Measurements from ENCODE around the gene YOD1.

Gene YOD1

DNA sequence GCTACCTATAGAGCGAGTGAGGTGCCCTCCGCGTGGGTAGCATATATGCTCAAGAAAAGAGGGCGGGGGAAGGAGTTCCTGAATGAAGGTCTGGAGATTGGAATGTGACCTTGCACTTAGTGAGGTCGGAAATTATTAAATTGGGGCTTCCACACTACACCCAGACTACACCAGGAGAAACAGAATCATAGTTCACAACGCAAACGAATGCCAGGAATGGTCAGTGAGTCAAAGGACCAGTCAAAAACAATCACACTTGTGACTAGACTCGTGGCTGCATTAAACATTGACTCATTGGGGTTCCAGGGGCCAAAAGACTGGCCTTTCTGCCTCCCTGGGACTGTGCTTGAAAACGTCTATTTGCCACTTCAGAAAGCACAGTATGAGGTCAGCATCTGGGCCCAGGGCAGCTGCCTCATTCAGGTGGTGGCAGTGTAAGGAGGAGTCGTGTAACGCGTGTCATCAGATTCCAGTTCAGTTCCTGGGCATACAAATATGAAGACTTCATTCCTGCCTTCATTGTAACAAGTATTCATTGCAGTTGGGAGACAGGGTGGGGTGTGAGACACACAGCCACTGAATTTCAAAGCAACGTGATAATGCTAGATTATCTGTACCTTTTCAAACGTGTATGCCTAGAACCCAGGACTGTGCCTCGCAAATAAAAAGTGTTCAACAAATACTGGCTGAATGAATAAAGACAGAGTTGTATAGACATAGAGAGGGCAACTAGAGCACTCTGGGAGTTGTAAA lies at the start of gene YOD1:
YOD1 (minus strand) TSS at position 18 of the 753 bp plus-strand sequence. CDS start 178 bp downstream, outside the sequence.
- no peak for DNase-seq

DNA sequence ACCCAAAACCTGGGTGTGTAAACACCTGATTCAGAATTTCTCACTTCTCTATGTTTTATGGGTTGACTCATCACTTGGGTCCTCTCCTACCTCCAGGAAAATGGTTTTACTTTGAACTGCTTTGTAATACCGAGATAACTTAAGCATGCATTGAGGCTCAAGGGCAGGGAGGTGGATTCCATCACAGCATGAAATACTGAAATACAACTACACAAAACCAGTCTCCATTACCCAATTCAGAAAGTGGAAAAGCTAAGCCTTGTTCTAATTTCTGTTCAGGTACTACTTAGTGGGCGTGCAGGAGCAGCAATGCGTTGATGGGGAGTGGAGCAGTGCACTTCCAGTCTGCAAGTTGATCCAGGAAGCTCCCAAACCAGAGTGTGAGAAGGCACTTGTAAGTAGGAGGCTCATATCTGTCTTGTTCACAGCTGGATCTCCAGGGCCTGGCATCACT lies 46.9 kb upstream of the YOD1 start:
- peak; percentile 5 for DNase-seq

DNA sequence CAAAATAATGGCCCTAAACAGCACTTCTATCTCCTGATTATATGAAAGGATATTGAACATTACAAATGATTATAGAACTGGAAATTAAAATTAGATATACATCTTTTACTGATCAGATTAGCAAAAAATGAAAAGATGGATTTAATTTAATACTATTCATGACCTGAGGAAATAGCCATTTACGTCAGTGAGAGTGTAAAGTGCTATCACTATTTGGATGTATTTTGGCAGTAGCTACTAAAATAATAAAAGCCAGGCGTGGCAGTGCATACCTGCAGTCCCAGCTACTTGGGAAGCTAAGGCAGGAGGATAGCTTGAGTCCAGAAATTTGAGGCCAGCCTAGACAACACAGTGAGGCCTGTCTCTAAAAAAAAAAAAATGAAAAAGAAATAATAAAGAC lies 42.9 kb upstream of the YOD1 start:
- DNase-seq, result no peak

- DNase-seq, result no peak
Measured at GRCh38 chr1:207091200-207091908, 40.3 kb upstream of the YOD1 start.

DNA sequence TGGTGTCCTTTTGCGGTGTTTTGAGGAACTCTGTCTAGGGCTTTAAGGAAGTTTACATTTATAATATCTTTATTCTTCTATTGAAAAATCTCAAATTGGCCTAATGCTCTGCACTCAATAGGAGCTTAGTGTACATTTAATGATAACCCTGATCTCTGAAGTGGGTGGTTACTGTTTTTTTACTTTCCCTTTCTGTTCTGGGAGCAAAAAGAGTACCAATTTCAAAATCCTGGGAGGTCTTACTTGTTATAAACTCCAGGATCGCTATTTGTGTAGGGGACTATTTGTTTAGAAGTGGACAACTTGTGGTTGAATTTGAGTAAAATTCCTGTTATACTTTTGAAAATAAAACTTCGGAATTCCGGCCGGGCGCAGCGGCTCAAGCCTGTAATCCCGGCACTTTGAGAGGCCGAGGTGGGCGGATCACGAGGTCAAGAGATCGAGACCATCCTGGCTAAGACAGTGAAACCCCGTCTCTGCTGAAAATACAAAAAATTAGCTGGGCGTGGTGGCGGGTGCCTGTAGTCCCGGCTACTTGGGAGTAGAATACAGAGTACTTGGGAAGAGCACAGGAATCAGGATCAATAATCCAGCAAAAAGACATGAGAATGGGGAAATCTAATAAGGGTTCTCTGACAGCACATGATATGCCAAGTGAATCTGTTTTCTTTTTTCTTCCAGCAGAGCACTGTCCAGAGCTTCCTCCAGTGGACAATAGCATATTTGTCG lies 38.8 kb upstream of the YOD1 start:
- no peak for DNase-seq

GRCh38 chr1:207088701-207089626 lies 38.0 kb upstream of the YOD1 start, which contains the start of gene C4BPB:
C4BPB (plus strand) TSS chr1:207088860; CDS start chr1:207089532, 672 bp downstream.
- DNase-seq, result no peak

GRCh38 chr1:207088161-207088560 lies 37.2 kb upstream of the YOD1 start:
- no peak for DNase-seq

- no peak for DNase-seq
Measured at GRCh38 chr1:207085887-207086286, 34.9 kb upstream of the YOD1 start.

DNA sequence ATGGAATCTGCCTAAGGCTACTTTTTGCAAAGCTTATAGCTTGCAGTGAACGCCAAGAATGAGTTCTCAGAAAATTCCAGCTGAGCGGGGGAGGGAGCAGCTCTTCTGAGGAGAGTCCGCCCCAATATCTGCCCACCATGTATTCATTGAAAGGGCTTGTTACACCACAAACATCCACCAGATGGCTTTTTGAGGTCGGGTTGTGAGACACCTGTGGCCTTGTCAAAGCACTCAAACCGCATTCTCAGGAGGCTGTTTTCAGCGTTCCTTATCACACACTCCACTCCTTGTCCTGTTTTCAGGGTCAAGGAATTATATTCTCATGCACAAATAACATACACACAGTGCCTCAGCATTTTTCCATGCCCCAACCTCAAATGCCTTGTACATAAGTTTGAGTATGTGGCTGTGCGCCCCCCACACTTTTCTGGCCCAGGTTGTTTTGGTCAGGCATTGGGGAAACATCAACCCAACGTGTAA lies 33.7 kb upstream of the YOD1 start:
- DNase-seq, result peak; percentile 25

- no peak for DNase-seq
Measured at GRCh38 chr1:207084232-207084631, 33.2 kb upstream of the YOD1 start.

GRCh38 chr1:207081806-207082205 lies 30.8 kb upstream of the YOD1 start:
- no peak for DNase-seq

- DNase-seq, result no peak
Measured at GRCh38 chr1:207081088-207081487, 30.1 kb upstream of the YOD1 start.

- no peak for DNase-seq
Measured at GRCh38 chr1:207079706-207080241, 28.8 kb upstream of the YOD1 start.

DNA sequence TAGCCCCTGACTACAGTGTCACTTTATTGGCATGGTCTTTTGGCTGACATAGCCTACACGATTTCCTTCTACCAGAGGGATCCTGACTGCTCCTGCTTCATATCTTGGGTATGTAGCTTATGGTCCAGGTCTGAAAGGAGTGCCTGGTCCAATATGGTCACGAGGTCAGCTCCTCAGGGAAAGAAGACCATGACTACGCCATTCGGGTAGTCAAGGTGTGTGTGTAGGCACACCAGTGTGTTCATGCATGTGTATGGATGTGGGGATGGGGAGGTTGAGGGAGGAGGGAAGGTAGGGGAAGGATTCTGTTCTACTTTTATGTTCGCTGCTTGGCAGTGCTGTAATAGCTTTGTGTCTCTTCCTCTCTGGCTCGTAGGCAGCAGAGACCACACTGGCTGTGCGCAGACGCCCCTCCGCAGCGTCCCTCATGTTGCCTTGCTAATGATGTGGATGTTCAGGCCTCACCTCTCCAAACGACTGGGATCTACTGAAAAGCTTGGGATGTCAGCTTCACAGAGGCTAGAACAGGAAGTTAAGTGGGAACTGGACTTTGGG lies 27.6 kb upstream of the YOD1 start:
- no peak for DNase-seq

- no peak for DNase-seq
Measured at GRCh38 chr1:207077470-207078377, 26.7 kb upstream of the YOD1 start.

GRCh38 chr1:207077012-207077411 lies 26.0 kb upstream of the YOD1 start:
- DNase-seq, result no peak

- no peak for DNase-seq
Measured at GRCh38 chr1:207076181-207076955, 25.4 kb upstream of the YOD1 start.

GRCh38 chr1:207073906-207074820 lies 23.2 kb upstream of the YOD1 start:
- DNase-seq, result no peak

DNA sequence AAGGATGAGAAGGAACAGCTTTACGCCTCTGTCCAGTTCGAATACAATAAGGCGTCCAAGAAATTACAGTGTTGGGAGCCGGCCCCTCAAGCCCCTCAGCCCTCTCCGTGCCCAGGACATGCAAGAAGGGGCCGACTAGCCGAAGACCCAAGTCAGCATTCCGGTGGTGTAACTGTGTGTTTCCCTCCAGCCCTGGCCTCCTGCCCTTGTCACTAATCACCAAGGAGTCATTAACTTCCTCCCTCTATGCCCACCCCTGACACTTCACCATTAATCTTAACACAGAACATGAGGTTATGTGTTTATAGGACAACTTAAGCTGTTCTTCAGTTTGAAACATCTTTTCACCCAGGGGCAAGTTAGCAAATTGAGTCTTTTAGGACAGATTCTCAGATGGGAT lies 21.2 kb upstream of the YOD1 start:
- DNase-seq, result no peak
